ENCODE results near the gene AAMP.

Gene AAMP

DNA sequence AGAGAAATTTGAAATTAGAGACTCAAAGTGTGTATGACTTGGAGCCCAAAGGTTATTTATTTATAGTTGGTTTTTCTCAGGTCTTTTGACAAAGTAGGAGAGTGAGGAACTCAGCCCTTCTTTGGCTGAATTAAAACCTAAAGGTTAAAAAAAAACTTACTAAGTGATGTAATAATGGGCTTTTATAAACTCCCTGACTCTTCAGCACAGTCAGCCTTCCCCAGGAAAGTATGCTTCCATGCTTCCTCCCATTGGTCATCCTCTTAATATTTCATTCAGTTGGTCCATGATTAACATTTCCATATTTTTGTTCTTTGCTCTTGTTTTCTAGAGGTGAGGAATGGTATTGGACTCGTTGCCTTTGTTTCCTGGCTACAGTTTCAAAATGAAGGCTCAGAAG lies 45.8 kb downstream of the AAMP start:
- no peak overlapping the region for H3K27ac ChIP-seq
- TF ChIP-seq, protein P1, sequence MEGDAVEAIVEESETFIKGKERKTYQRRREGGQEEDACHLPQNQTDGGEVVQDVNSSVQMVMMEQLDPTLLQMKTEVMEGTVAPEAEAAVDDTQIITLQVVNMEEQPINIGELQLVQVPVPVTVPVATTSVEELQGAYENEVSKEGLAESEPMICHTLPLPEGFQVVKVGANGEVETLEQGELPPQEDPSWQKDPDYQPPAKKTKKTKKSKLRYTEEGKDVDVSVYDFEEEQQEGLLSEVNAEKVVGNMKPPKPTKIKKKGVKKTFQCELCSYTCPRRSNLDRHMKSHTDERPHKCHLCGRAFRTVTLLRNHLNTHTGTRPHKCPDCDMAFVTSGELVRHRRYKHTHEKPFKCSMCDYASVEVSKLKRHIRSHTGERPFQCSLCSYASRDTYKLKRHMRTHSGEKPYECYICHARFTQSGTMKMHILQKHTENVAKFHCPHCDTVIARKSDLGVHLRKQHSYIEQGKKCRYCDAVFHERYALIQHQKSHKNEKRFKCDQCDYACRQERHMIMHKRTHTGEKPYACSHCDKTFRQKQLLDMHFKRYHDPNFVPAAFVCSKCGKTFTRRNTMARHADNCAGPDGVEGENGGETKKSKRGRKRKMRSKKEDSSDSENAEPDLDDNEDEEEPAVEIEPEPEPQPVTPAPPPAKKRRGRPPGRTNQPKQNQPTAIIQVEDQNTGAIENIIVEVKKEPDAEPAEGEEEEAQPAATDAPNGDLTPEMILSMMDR (IDR thresholded peaks at IDR 0.05) = no peak
- no peak for TF ChIP-seq ZFX (IDR thresholded peaks at IDR 0.05; ENCODE audit: borderline replicate concordance)

DNA sequence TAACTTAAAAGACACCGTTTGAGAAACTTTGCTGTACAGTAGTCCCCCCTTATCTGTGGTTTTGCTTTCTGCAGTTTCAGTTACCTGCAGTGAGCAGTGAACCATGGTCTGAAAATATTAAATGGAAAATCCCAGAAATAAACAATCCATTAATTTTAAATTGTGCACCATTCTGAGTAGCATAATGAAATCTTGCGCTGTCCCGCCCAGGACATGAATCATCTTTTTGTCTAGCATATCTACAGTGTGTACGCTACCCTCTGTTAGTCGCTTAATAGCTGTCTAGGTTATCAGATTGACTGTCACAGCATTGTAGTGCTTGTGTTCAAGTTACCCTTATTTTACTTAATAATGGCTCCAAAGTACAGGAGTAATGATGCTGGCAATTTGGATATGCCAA lies 46.9 kb downstream of the AAMP start:
- H3K27ac ChIP-seq = no peak overlapping the region
- TF ChIP-seq, protein P1 (IDR thresholded peaks at IDR 0.05) = no peak
- TF ChIP-seq ZFX (IDR thresholded peaks at IDR 0.05; ENCODE audit: borderline replicate concordance) = no peak

DNA sequence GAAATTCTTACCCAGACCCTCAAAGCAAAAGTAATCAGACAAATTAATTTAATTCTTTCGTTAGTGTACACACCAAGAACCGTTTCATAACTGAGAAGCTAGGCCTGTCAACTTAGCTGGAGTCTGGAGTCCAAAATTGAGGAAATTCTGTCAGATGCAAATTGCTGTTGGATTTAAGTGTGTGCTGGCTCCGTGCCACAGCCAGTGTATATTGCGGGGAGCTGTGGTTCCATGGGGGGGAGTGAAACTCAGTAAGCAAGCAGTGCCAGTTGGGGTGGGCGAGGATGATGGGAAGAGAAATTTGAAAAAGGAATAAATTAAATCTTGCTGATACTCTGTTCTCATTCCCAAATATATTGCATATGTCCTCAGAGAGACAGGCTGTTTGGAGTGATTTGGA lies 48.9 kb downstream of the AAMP start:
- H3K27ac ChIP-seq = no peak overlapping the region
- no peak for TF ChIP-seq ZFX (IDR thresholded peaks at IDR 0.05; ENCODE audit: borderline replicate concordance)
- TF ChIP-seq, protein P1 (IDR thresholded peaks at IDR 0.05) = no peak

DNA sequence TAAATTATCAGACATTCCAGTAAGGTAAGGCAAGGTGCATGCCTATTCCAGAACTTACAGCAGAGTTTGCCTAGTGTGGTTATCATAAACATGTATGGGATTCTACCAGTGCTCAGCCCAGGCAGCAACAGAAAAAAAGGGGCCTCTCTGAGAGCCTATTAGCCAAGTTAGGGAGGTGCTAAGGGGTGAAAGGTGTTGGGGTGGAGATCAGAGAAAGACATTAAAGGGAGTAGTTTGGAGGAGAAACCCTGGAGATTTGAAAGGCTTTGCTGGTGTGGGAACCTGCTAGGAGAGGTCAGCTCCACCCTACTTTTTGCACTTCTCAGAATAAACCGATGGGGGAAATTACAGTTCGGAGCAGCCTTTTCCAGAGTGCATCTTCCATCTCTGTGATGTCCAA lies 50.0 kb downstream of the AAMP start:
- H3K27ac ChIP-seq = no peak overlapping the region
- no peak for TF ChIP-seq ZFX (IDR thresholded peaks at IDR 0.05; ENCODE audit: borderline replicate concordance)
- TF ChIP-seq, protein P1 (IDR thresholded peaks at IDR 0.05) = no peak

DNA sequence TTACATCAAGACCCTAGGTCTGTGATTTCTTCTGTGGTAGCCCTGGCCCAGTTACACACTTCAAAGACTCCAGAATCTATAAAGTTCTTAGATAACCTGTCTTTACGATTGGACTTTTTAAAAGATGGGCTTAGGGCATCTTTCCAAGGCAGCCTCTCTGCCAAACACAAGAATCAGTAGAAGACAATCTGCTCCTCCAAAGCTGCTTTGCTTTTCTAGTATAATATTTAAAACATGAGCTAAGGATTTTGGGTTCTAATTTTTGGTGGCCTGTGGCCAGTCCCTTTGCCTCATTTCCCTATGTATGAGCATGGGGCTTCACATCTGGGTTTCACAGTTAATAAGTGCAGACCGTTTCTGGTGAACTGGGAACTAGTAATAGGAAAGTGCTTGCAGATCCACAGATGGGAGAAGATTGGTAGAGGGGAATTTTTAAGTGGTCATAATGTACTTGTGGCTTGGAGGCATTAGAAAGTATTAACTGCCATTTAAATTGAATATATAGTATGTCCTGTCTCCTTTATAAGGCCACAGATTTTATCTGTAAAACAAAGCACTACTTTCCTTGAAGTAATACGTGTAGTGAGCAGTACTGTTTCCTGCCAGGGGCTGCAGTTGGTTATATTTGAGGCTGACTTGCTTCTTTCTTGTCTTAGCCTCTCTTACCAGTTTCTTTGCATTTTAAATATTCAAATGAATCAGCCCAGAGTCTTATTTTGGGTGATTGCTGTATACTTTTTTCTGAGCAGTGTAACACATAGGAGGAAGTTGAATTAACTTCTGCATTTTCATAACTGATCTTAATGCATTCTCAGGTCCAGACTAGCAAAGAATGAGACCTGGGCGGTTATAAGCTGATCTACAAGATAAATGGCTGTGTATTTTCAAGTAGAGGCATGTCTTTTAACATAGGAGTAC lies 51.4 kb downstream of the AAMP start:
- peak overlapping the region; percentile 66 for H3K27ac ChIP-seq
- TF ChIP-seq, protein P1 (IDR thresholded peaks at IDR 0.05) = no peak
- TF ChIP-seq ZFX (IDR thresholded peaks at IDR 0.05; ENCODE audit: borderline replicate concordance) = no peak

DNA sequence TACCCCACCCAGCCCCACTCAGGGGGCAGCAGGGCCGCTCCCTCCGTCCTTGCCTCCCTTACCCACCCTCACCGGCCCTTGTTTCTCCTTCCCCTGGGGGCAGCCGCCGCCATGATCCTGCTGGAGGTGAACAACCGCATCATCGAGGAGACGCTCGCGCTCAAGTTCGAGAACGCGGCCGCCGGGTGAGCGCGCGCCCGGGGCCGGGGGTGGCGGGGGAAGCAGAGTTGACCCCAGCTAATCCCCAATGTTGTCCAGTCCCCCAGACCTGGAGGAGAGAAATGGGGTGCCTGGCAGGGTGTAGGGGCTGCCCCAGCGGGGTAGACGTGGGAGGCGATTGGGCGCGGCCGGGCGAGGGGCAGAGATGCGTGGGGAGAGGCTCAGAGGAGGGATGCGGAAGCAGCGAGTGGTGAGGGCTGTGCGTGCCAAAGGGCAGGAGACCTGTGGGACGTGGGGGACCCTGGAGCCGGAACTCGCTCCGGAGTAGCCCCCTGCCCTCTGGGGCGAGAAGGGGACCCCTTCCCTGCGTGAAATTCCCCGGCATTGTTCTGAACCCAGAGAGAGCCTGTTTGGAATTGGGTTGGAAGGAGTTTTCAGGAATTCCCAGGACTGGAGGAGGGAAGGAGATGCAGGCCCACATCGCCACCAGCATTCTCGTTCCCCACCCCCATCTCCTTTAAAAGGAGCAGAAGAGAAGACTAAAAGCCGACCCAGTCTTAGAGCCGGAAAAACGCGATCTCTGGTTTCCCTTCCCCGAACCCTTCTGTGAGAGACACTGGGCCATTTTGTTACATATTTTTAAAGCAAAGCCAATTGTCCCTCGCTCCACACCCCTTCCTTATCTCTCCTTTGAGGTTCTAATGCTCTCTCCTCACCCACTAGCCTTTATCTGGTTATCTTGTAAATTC lies 52.3 kb downstream of the AAMP start:
- peak overlapping the region; percentile 66 for H3K27ac ChIP-seq
- TF ChIP-seq ZFX (IDR thresholded peaks at IDR 0.05; ENCODE audit: borderline replicate concordance) = no peak

DNA sequence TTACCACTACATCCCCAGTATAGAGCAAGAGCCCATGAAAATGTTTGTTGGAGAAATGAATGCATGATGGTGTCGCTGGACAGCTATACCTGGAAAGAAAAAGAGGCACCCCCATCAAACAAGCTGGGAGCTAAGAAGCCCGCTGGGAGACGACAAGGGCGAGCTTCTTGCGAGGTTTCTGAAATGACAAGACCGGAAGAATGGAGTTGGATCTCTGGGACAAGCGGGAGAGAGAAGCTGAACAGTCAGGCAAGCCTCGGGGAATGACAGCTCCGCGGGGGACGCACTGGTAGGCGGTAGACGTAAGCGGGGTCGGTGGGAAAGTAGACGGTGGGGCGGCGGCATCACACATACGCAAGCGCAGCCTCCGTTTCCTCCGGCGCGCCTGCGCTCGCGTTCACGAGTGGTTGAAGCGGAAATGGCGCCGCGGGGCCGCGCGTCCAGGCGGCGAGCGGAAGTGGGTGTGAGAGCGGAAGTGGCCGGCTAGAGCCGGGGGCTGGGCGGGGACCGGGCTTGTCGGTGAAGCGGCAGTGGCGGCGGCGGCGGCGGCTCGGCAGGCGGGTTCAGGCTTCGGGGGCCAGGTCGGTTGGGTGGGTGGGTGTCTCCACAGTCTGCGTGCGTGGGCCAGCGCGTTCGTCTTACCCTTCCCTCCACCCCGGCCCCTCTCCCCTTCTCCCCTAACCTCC lies 53.1 kb downstream of the AAMP start, which contains the start of gene ARPC2:
TSS of gene ARPC2 (plus strand) at position 516 of the 686 bp plus-strand sequence. CDS start 282 bp downstream, outside the sequence.
- TF ChIP-seq ZFX (IDR thresholded peaks at IDR 0.05; ENCODE audit: borderline replicate concordance) = no peak
- TF ChIP-seq, protein P1 (IDR thresholded peaks at IDR 0.05) = no peak
- peak within 1 kb of the TSS; percentile 66 for H3K27ac ChIP-seq

Measured in 22Rv1 (cell line).